A549 (cell line): ENCODE measurements around the gene TPSB2. TPM values are rescaled to one million over a fixed set of nuclear protein-coding genes. Genes with fewer than 3 reads are reported as not detected.

ENCODE experiments used
- ATAC-seq, 2 experiments: fragments of 200-7000 bp in 1 of 2; fragments of >200 bp in 1 of 2; cut with Nextera tagmentation in 1 of 2; cut with Tn5 transposase in 1 of 2; 3 replicates each; pipeline versions ENCODE4 v1.8.0 to v1.9.1; 2018 to 2020; ENCODE audit warnings: mild to moderate bottlenecking in 1 of 2, moderate library complexity in 1 of 2
- CTCF ChIA-PET: fragments of 300-600 bp; sonication (Branson Sonifier 250); formaldehyde crosslinking; extraction: SDS; loops from one replicate; lab custom pipeline; 2021; ENCODE audit warnings: antibody characterized with exemption, inconsistent platforms; lab: Yijun Ruan, JAX
- POLR2A ChIA-PET: fragments of 350-600 bp; formaldehyde crosslinking; extraction: SDS; loops from one replicate; lab custom pipeline; 2021; ENCODE audit warnings: antibody characterized with exemption, inconsistent platforms; lab: Yijun Ruan, JAX
- DNase-seq, 2 experiments: peaks; one replicate each; pipeline versions ENCODE4 v3.0.0 to v3.0.0-alpha.2; 2011 to 2016; ENCODE audit warnings: low read depth in 1 of 2, low spot score in 1 of 2
- FAIRE-seq: peaks from 2 replicates; lab custom pipeline; 2011; peaks lifted over from hg19 to GRCh38; lab: Jason Lieb, UNC
- H3K27ac ChIP-seq, 2 experiments: fragments of >200 bp; sonication (Bioruptor Twin); formaldehyde crosslinking; 3 replicates each; pipeline ENCODE4 v1.5.1; 2016 to 2017
- H3K4me1 ChIP-seq: fragments of >200 bp; sonication (Bioruptor Twin); formaldehyde crosslinking; 3 replicates; pipeline ENCODE4 v1.6.1; 2016
- H3K4me2 ChIP-seq: fragments of >200 bp; sonication (Bioruptor Twin); formaldehyde crosslinking; 3 replicates; pipeline ENCODE4 v1.6.1; 2016
- H3K4me3 ChIP-seq: fragments of >200 bp; sonication (Bioruptor Twin); formaldehyde crosslinking; 3 replicates; pipeline ENCODE4 v1.5.1; 2016
- H3K9me3 ChIP-seq: fragments of >200 bp; sonication (Bioruptor Twin); formaldehyde crosslinking; 3 replicates; pipeline ENCODE4 v1.6.1; 2016
- CBX2 ChIP-seq: fragments of 200-600 bp; sonication (generic); IDR thresholded peaks from 2 replicates; pipeline ENCODE4 v1.6.1; 2016; ENCODE audit warnings: low read depth, mild to moderate bottlenecking, borderline replicate concordance
- EP300 ChIP-seq, 2 experiments: fragments of >200 bp; sonication (Bioruptor Twin); formaldehyde crosslinking; IDR thresholded peaks; 2 replicates in 1 of 2; 3 replicates in 1 of 2; pipeline ENCODE4 v1.6.1; 2016 to 2017
- HOXA7 ChIP-seq: fragments of 250-450 bp; sonication (Bioruptor Pico); IDR thresholded peaks from 2 replicates; pipeline ENCODE4 v1.5.0; 2020; ENCODE audit warnings: mild to moderate bottlenecking, moderate library complexity
- HOXB5 ChIP-seq: fragments of 250-450 bp; sonication (Bioruptor Pico); IDR thresholded peaks from 2 replicates; pipeline ENCODE4 v1.5.0; 2020; ENCODE audit warnings: mild to moderate bottlenecking, moderate library complexity
- KDM1A ChIP-seq: fragments of 200-600 bp; sonication (generic); IDR thresholded peaks from 2 replicates; pipeline ENCODE4 v1.6.1; 2016; ENCODE audit warnings: low read depth, mild to moderate bottlenecking
- MAFK ChIP-seq: fragments of 450-650 bp; IDR thresholded peaks from 2 replicates; pipeline ENCODE4 v1.6.1; 2014; ENCODE audit not compliant: partially characterized antibody
- PHF8 ChIP-seq: fragments of 200-600 bp; sonication (generic); IDR thresholded peaks from 2 replicates; pipeline ENCODE4 v1.6.1; 2016; ENCODE audit warnings: low read depth, mild to moderate bottlenecking, antibody characterized with exemption, moderate library complexity, borderline replicate concordance
- POLR2A ChIP-seq: IDR thresholded peaks from 2 replicates; pipeline ENCODE4 v1.6.1; 2012; ENCODE audit warnings: mild to moderate bottlenecking, low read length
- POLR2AphosphoS2 ChIP-seq: conservative IDR thresholded peaks from 2 replicates; pipeline ENCODE4 v1.6.1; 2012; ENCODE audit warnings: low read length, improper control_type of control experiment, inconsistent platforms
- RAD21 ChIP-seq, 2 experiments: fragments of >200 bp in 1 of 2; sonication (Bioruptor Twin) in 1 of 2; formaldehyde crosslinking in 1 of 2; IDR thresholded peaks in 1 of 2; conservative IDR thresholded peaks in 1 of 2; 2 replicates in 1 of 2; 3 replicates in 1 of 2; pipeline ENCODE4 v1.6.1; 2012 to 2018; ENCODE audit warnings: inconsistent platforms in 1 of 2
- RARB ChIP-seq: fragments of 250-450 bp; sonication (Bioruptor Pico); IDR thresholded peaks from 2 replicates; pipeline ENCODE4 v1.8.0; 2021; ENCODE audit warnings: mild to moderate bottlenecking, moderate library complexity
- RFX5 ChIP-seq: fragments of 450-650 bp; IDR thresholded peaks from 2 replicates; pipeline ENCODE4 v1.7.1; 2014; ENCODE audit warnings: antibody characterized with exemption, mild to moderate bottlenecking, moderate library complexity
- ZC3H11A ChIP-seq: fragments of 450-650 bp; IDR thresholded peaks from 2 replicates; pipeline ENCODE4 v1.6.1; 2014; ENCODE audit warnings: antibody characterized with exemption, mild to moderate bottlenecking
- ZNF302 ChIP-seq: fragments of 250-450 bp; sonication (Bioruptor Pico); IDR thresholded peaks from 2 replicates; pipeline ENCODE4 v1.9.0; 2021; ENCODE audit warnings: inconsistent platforms, mild to moderate bottlenecking, moderate library complexity
- whole genome bisulfite sequencing: methylation state at CpG from one replicate; pipeline ENCODE4 v1.1.6; 2017; ENCODE audit errors: missing lambda C conversion rate; 5-methylcytosine and 5-hydroxymethylcytosine counted together
- polyA plus RNA-seq, 4 experiments: library from polyadenylated mRNA; depleted of rRNA in 3 of 4; stranded (reverse); fragments of >200 nt; fragmentation: RNase III in 1 of 4; extraction: RNeasy Plus Mini Kit Qiagen cat#74134 plus additional on column Dnase treatment in 1 of 4; gene quantifications; 2 replicates in 3 of 4; 3 replicates in 1 of 4; pipeline ENCODE4 v1.2.3, GENCODE V29; 2011 to 2017
- TF ChIP-seq, protein P1 (sequence below): fragments of 450-650 bp; IDR thresholded peaks from 2 replicates; pipeline ENCODE4 v1.6.1; 2014; ENCODE audit warnings: antibody characterized with exemption
- TF ChIP-seq, protein P2 (sequence below): IDR thresholded peaks from 2 replicates; pipeline ENCODE4 v1.6.1; 2012
- TF ChIP-seq, protein P3 (sequence below): IDR thresholded peaks from 2 replicates; pipeline ENCODE4 v1.6.1; 2012

Gene TPSB2
- polyA plus RNA-seq, 2 of the 4 experiments (the other 2 are of a cell fraction), result not detected

DNA sequence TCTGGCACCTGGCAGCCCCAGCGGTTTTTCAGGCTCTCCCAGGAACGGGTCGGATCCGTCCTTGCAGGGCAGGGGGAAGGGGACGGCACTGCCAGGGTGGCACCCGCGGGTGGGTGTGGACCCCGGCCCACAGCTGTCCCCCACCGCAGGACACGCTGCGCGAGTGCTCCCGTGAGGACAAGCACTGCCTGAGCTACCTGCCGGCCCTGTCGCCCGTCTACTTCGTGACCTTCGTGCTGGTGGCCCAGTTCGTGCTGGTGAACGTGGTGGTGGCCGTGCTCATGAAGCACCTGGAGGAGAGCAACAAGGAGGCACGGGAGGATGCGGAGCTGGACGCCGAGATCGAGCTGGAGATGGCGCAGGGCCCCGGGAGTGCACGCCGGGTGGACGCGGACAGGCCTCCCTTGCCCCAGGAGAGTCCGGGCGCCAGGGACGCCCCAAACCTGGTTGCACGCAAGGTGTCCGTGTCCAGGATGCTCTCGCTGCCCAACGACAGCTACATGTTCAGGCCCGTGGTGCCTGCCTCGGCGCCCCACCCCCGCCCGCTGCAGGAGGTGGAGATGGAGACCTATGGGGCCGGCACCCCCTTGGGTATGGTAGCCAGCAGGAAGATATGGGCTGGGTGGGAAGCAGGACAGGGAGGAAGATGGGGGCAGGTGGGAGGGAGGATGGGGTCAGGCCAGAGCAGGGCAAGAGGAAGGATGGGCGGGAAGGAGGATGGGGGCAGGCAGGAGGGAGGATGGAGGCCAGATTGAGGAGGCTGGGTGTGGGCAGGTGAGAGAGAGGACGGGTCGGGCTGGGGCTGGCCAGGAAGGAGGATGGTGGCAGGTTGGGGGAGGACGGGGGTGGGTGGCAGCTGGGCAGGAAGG, 11.7 kb downstream of the TPSB2 start (continued):
- no peak for TF ChIP-seq KDM1A

DNA sequence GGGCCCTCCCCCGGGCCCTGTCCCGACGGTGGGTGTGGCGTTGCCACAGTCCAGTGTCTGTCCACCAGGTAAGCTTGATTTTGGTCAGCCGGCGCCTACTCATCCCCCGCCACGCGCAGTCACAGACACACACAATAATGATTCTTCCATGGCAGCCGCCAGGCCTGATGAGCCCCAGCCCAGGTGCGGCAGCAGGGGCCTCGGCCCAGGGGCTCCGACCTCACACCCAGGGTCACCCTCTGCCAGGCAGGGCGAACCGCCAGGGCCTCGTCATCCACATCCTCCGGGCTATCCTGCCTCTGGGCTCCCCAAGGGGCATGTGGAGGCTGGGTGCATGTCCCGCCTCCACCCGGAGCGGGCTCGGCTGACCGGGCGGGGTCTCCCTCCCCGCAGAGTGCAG, 12.5 kb downstream of the TPSB2 start:
- TF ChIP-seq, protein P1, sequence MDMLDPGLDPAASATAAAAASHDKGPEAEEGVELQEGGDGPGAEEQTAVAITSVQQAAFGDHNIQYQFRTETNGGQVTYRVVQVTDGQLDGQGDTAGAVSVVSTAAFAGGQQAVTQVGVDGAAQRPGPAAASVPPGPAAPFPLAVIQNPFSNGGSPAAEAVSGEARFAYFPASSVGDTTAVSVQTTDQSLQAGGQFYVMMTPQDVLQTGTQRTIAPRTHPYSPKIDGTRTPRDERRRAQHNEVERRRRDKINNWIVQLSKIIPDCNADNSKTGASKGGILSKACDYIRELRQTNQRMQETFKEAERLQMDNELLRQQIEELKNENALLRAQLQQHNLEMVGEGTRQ, result no peak
- Histone ChIP-seq H3K4me2 (no peak overlapping the region), H3K27ac (no peak overlapping the region), H3K9me3 (no peaks in the 10 kb centered on the region), H3K4me3 (no peak overlapping the region), H3K4me1 (peaks cover 6% of the 10 kb centered on the region; the same call in 1 of the 3 replicates)
- FAIRE-seq (no peak), DNase-seq (no peak), ATAC-seq (no peak)
- ChIA-PET CTCF (interaction anchor here (1.0 to 1.6 kb wide), 2 partner anchors 12 to 24 kb away, joined by 4 read pairs; no protein-coding TSS in a partner anchor), POLR2A (no interaction called here)
- 98% methylated on average over 9 of the region's 24 CpGs for WGBS

DNA sequence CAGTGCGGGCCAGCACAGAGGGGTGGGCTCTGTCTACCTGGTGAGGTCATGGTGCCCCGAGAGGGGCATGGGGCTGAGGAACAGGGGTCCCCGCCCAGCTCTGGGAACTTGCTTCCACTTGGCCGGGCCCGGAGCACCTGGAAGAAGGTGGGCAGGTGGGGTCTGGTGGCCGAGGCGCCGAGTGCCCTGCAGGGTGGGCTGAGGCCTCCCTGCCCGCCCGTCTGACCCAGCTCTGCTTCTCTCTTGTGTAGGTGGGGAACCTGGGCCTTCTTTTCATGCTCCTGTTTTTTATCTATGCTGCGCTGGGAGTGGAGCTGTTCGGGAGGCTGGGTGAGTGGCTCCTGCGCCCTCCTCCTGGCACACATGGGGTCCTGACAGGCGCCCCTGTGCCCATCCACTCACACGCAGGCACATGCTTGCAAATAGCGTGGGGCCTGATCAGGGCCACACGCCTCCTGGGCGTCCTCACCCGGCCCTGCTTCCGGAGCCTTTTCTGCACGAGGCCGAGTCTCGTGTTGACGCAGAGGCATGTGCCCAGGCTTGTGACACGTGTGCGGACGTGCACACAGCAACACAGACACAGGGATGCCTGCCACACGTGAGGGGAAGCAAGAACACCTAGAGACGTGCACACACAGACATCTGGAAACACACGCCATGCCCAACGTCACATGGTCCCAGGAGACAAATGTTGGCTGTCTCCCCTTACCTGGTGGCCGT, 13.1 kb downstream of the TPSB2 start:
- ATAC-seq (no peak), DNase-seq (no peak), FAIRE-seq (no peak)
- no peaks in the 10 kb centered on the region for H3K9me3 ChIP-seq
- H3K4me2 ChIP-seq, result no peak overlapping the region
- H3K4me3 ChIP-seq, result no peak overlapping the region
- WGBS, result 96% methylated on average over 31 of the region's 32 CpGs
- peaks cover 6% of the 10 kb centered on the region; the same call in 1 of the 3 replicates for H3K4me1 ChIP-seq
- CTCF ChIA-PET, result interaction anchor here (1.0 kb wide), 1 partner anchor 23 kb away, joined by 4 read pairs; no protein-coding TSS in a partner anchor
- TF ChIP-seq CBX2, result no peak
- TF ChIP-seq, protein P2, sequence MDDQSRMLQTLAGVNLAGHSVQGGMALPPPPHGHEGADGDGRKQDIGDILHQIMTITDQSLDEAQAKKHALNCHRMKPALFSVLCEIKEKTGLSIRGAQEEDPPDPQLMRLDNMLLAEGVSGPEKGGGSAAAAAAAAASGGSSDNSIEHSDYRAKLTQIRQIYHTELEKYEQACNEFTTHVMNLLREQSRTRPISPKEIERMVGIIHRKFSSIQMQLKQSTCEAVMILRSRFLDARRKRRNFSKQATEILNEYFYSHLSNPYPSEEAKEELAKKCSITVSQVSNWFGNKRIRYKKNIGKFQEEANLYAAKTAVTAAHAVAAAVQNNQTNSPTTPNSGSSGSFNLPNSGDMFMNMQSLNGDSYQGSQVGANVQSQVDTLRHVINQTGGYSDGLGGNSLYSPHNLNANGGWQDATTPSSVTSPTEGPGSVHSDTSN, result no peak
- no peak overlapping the region for H3K27ac ChIP-seq
- POLR2A ChIA-PET, result no interaction called here

DNA sequence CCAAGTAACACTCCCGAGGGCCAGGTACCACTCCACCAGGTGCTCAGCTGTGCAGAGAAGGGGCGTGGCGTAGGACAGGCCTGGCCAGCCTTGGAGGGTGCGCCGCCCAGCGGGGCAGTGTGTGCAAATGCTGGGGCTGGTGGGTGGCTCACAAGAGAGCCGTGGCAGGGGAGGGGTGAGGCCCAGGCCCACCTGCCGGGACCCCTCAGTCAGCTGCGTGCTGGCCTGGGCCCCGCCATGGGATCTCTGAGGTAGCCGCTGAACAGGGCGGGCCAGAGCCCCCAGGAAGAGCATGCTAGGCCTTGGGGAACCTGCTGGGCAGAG, 13.7 kb downstream of the TPSB2 start:
- FAIRE-seq, result no peak
- Histone ChIP-seq H3K4me3 (no peak overlapping the region), H3K27ac (no peak overlapping the region), H3K4me2 (no peak overlapping the region), H3K9me3 (no peaks in the 10 kb centered on the region), H3K4me1 (peaks cover 2% of the 10 kb centered on the region; the same call in 1 of the 3 replicates)
- DNase-seq, result no peak
- ChIA-PET POLR2A (no interaction called here), CTCF (no interaction called here)
- ATAC-seq, result no peak
- 94% methylated on average over 12 of the region's 12 CpGs for WGBS
- no peak for TF ChIP-seq MAFK
- TF ChIP-seq POLR2A, result no peak
- TF ChIP-seq RFX5, result no peak
- no peak for TF ChIP-seq HOXA7 (CRISPR knock-in tag)
- TF ChIP-seq ZNF302 (CRISPR knock-in tag), result no peak
- no peak for TF ChIP-seq POLR2AphosphoS2
- no peak for TF ChIP-seq ZC3H11A
- no peak for TF ChIP-seq RAD21 (conservative IDR thresholded peaks at IDR 0.05 in 1 of 2, IDR thresholded peaks at IDR 0.05 in 1 of 2)
- TF ChIP-seq EP300 (IDR thresholded peaks at IDR 0.05), result no peak
- no peak for TF ChIP-seq HOXB5
- TF ChIP-seq, protein P3, sequence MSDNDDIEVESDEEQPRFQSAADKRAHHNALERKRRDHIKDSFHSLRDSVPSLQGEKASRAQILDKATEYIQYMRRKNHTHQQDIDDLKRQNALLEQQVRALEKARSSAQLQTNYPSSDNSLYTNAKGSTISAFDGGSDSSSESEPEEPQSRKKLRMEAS, result no peak
- TF ChIP-seq CBX2, result no peak
- no peak for TF ChIP-seq RARB (CRISPR knock-in tag)
- no peak for TF ChIP-seq PHF8
